H1 (cell line): ENCODE measurements around the gene PRCP. TPM values are rescaled to one million over a fixed set of nuclear protein-coding genes. Genes with fewer than 3 reads are reported as not detected.

ENCODE experiments used
- CTCF ChIA-PET: fragments of 300-600 bp; sonication (Branson Sonifier 250); formaldehyde crosslinking; loops from one replicate; lab custom pipeline; 2021; ENCODE audit not compliant: partially characterized antibody; lab: Charles Lee
- POLR2A ChIA-PET: fragments of 300-600 bp; sonication (Branson Sonifier 250); formaldehyde crosslinking; loops from one replicate; lab custom pipeline; 2021; ENCODE audit warnings: inconsistent platforms; ENCODE audit not compliant: partially characterized antibody; lab: Charles Lee
- DNase-seq, 2 experiments: peaks; one replicate each; pipeline versions ENCODE4 v3.0.0 to v3.0.0-alpha.2; 2010 to 2022; ENCODE audit warnings: low spot score in 2 of 2, low read depth in 1 of 2, mixed read lengths in 1 of 2
- FAIRE-seq: peaks from 2 replicates; lab custom pipeline; 2011; peaks lifted over from hg19 to GRCh38; lab: Jason Lieb, UNC
- H2AFZ ChIP-seq: 2 replicates; pipeline ENCODE4 v1.8.1; 2012; ENCODE audit warnings: low read length, inconsistent platforms
- H2AK5ac ChIP-seq: 2 replicates; pipeline ENCODE4 v1.6.1; 2013; ENCODE audit warnings: low read depth, low read length
- H2BK120ac ChIP-seq: replicated peaks from 2 replicates; pipeline ENCODE3; 2013; ENCODE audit warnings: low read depth, low read length, inconsistent platforms
- H2BK12ac ChIP-seq: 2 replicates; pipeline ENCODE4 v1.6.1; 2013; ENCODE audit warnings: low read depth, low read length
- H2BK15ac ChIP-seq: 2 replicates; pipeline ENCODE4 v1.6.1; 2013; ENCODE audit warnings: low read length
- H2BK20ac ChIP-seq: 2 replicates; pipeline ENCODE4 v1.6.1; 2013; ENCODE audit warnings: low read length
- H2BK5ac ChIP-seq: 2 replicates; pipeline ENCODE4 v1.6.1; 2013; ENCODE audit warnings: low read depth, low read length
- H3K14ac ChIP-seq: 2 replicates; pipeline ENCODE4 v1.6.1; 2013; ENCODE audit warnings: inconsistent platforms; ENCODE audit not compliant: insufficient read length
- H3K18ac ChIP-seq: 2 replicates; pipeline ENCODE4 v1.6.1; 2013; ENCODE audit warnings: low read length; ENCODE audit errors: extremely low read depth
- H3K23ac ChIP-seq: 2 replicates; pipeline ENCODE4 v1.6.1; 2013; ENCODE audit warnings: inconsistent platforms; ENCODE audit not compliant: insufficient read length
- H3K23me2 ChIP-seq: 2 replicates; pipeline ENCODE4 v1.6.1; 2013; ENCODE audit warnings: low read depth, low read length
- H3K27ac ChIP-seq: 2 replicates; pipeline ENCODE4 v1.6.1; 2011; ENCODE audit warnings: low read depth, low read length, inconsistent platforms
- H3K27me3 ChIP-seq, 4 experiments: replicated peaks in 1 of 4; 1 replicate in 1 of 4; 2 replicates in 3 of 4; pipeline versions ENCODE4 v1.6.1 to v1.8.1; 2011 to 2013; ENCODE audit warnings: low read length in 3 of 4, mild to moderate bottlenecking in 3 of 4, inconsistent platforms in 2 of 4, mixed read lengths in 2 of 4, moderate library complexity in 1 of 4; ENCODE audit not compliant: control insufficient read depth in 3 of 4, insufficient read depth in 3 of 4; ENCODE audit errors: extremely low read depth in 1 of 4
- H3K36me3 ChIP-seq, 4 experiments: 2 replicates each; pipeline versions ENCODE4 v1.6.1 to v1.8.1; 2011 to 2013; ENCODE audit warnings: mild to moderate bottlenecking in 4 of 4, low read length in 3 of 4, moderate library complexity in 2 of 4, control low read depth in 1 of 4, inconsistent platforms in 1 of 4; ENCODE audit not compliant: insufficient read depth in 4 of 4, control insufficient read depth in 2 of 4
- H3K4ac ChIP-seq: replicated peaks from 2 replicates; pipeline ENCODE3; 2013; ENCODE audit warnings: low read length, low read depth, mixed read lengths, inconsistent platforms; ENCODE audit not compliant: insufficient read length
- H3K4me1 ChIP-seq, 4 experiments: replicated peaks in 1 of 4; 1 replicate in 1 of 4; 2 replicates in 3 of 4; pipeline versions ENCODE4 v1.6.1 to v1.8.1; 2011 to 2013; ENCODE audit warnings: low read length in 3 of 4, inconsistent platforms in 2 of 4, mixed read lengths in 1 of 4; ENCODE audit not compliant: insufficient read depth in 4 of 4, control insufficient read depth in 3 of 4
- H3K4me2 ChIP-seq, 2 experiments: 2 replicates each; pipeline versions ENCODE4 v1.6.1 to v1.8.1; 2011 to 2013; ENCODE audit warnings: low read depth in 2 of 2, low read length in 2 of 2, control low read depth in 1 of 2, inconsistent platforms in 1 of 2, mild to moderate bottlenecking in 1 of 2; ENCODE audit not compliant: insufficient read depth in 1 of 2
- H3K4me3 ChIP-seq, 4 experiments: fragments of 200-600, 300-600 bp in 1 of 4; sonication (generic), shearing (Covaris generic), sonication (Bioruptor Twin) in 1 of 4; 2 replicates each; pipeline versions ENCODE4 v1.5.1 to v1.8.1; 2011 to 2016; ENCODE audit warnings: low read length in 4 of 4, low read depth in 3 of 4, control low read depth in 2 of 4, inconsistent platforms in 2 of 4, mild to moderate bottlenecking in 2 of 4, mixed read lengths in 1 of 4, moderate library complexity in 1 of 4; ENCODE audit not compliant: insufficient read depth in 2 of 4; ENCODE audit errors: extremely low read depth in 1 of 4
- H3K56ac ChIP-seq: replicated peaks from 2 replicates; pipeline ENCODE3; 2013; ENCODE audit warnings: low read depth, mild to moderate bottlenecking, mixed read lengths, low read length, inconsistent platforms; ENCODE audit not compliant: insufficient read length
- H3K79me1 ChIP-seq: 2 replicates; pipeline ENCODE4 v1.6.1; 2013; ENCODE audit warnings: low read depth, low read length, control low read depth
- H3K79me2 ChIP-seq, 2 experiments: 2 replicates each; pipeline versions ENCODE4 v1.6.1 to v1.8.1; 2012 to 2013; ENCODE audit warnings: low read length in 2 of 2, mild to moderate bottlenecking in 2 of 2, inconsistent platforms in 1 of 2; ENCODE audit not compliant: insufficient read depth in 2 of 2, control insufficient read depth in 1 of 2
- H3K9ac ChIP-seq, 4 experiments: replicated peaks in 1 of 4; 1 replicate in 1 of 4; 2 replicates in 3 of 4; pipeline versions ENCODE4 v1.6.1 to v1.8.1; 2011 to 2013; ENCODE audit warnings: low read depth in 3 of 4, low read length in 3 of 4, control low read depth in 2 of 4, mild to moderate bottlenecking in 2 of 4, moderate library complexity in 2 of 4, inconsistent platforms in 1 of 4; ENCODE audit errors: extremely low read depth in 1 of 4
- H3K9me3 ChIP-seq, 2 experiments: 2 replicates each; pipeline versions ENCODE4 v1.6.1 to v1.8.1; 2012 to 2013; ENCODE audit warnings: mild to moderate bottlenecking in 2 of 2, moderate library complexity in 2 of 2, control low read depth in 1 of 2, inconsistent platforms in 1 of 2, low read depth in 1 of 2, low read length in 1 of 2, mixed read lengths in 1 of 2; ENCODE audit not compliant: insufficient read depth in 2 of 2
- H4K20me1 ChIP-seq, 2 experiments: replicated peaks in 1 of 2; 2 replicates each; pipeline versions ENCODE3 to v1.8.1; 2011 to 2013; ENCODE audit warnings: inconsistent platforms in 2 of 2, low read length in 2 of 2, mild to moderate bottlenecking in 1 of 2; ENCODE audit not compliant: insufficient read depth in 2 of 2, control insufficient read depth in 1 of 2
- H4K5ac ChIP-seq: 2 replicates; pipeline ENCODE4 v1.6.1; 2013; ENCODE audit warnings: low read length, low read depth, mixed read lengths, inconsistent platforms; ENCODE audit not compliant: insufficient read length
- H4K8ac ChIP-seq: 2 replicates; pipeline ENCODE4 v1.8.0; 2013; ENCODE audit warnings: mild to moderate bottlenecking, moderate library complexity, low read length, inconsistent platforms; ENCODE audit not compliant: insufficient read depth; ENCODE audit errors: extremely low read depth
- H4K91ac ChIP-seq: replicated peaks from 2 replicates; pipeline ENCODE3; 2013; ENCODE audit warnings: low read length, mixed read lengths, inconsistent platforms; ENCODE audit not compliant: insufficient read length
- BACH1 ChIP-seq: IDR thresholded peaks from 2 replicates; pipeline ENCODE4 v1.6.1; 2012; ENCODE audit warnings: low read length, improper control_type of control experiment
- CTBP2 ChIP-seq: IDR thresholded peaks from 2 replicates; pipeline ENCODE4 v1.7.0; 2011; ENCODE audit warnings: borderline replicate concordance, mild to moderate bottlenecking, moderate library complexity, mixed read lengths, low read length; ENCODE audit not compliant: insufficient read depth, insufficient read length
- KDM1A ChIP-seq: fragments of 200-600, 300-600 bp; sonication (generic); IDR thresholded peaks from 2 replicates; pipeline ENCODE4 v1.7.1; 2016; ENCODE audit warnings: mild to moderate bottlenecking, low read length, borderline replicate concordance
- MAFK ChIP-seq: IDR thresholded peaks from 2 replicates; pipeline ENCODE4 v1.6.1; 2012; ENCODE audit warnings: low read depth, mild to moderate bottlenecking, improper control_type of control experiment, low read length
- MAX ChIP-seq: IDR thresholded peaks from 2 replicates; pipeline ENCODE4 v1.6.1; 2012; ENCODE audit warnings: inconsistent platforms
- PHF8 ChIP-seq: fragments of 200-600 bp; sonication (generic); conservative IDR thresholded peaks from 2 replicates; pipeline ENCODE4 v1.7.1; 2012; ENCODE audit warnings: low read depth, mild to moderate bottlenecking, inconsistent platforms, low read length, moderate library complexity
- SIRT6 ChIP-seq: IDR thresholded peaks from one replicate; pipeline ENCODE4 v1.7.1; 2012; ENCODE audit warnings: low read length, inconsistent platforms
- SRF ChIP-seq: IDR thresholded peaks from 2 replicates; pipeline ENCODE4 v1.6.1; 2011; ENCODE audit warnings: mild to moderate bottlenecking, low read depth, low read length, moderate library complexity
- YY1 ChIP-seq: IDR thresholded peaks from 2 replicates; pipeline ENCODE4 v1.6.1; 2011; ENCODE audit warnings: low read depth, mild to moderate bottlenecking, low read length
- WGBS, 2 experiments: shearing (Covaris generic) in 1 of 2; methylation state at CpG; one replicate each; pipeline versions ENCODE4 v1.1.6 to v1.1.7; 2013 to 2015; ENCODE audit warnings: low lambda C conversion rate in 2 of 2, mixed read lengths in 2 of 2, inconsistent platforms in 1 of 2, low coverage in 1 of 2, missing lambda C conversion rate in 1 of 2; ENCODE audit not compliant: insufficient replicate concordance in 2 of 2, insufficient coverage in 1 of 2, insufficient read length in 1 of 2; ENCODE audit errors: extremely low coverage in 1 of 2, missing lambda C conversion rate in 1 of 2; 5-methylcytosine and 5-hydroxymethylcytosine counted together
- polyA plus RNA-seq, 7 experiments: library from polyadenylated mRNA; depleted of rRNA in 3 of 7; stranded (reverse) in 5 of 7; unstranded in 2 of 7; fragments of >200 nt in 5 of 7; fragments of 200-250 nt in 2 of 7; gene quantifications; 1 replicate in 5 of 7; 2 replicates in 1 of 7; 4 replicates in 1 of 7; pipeline versions ENCODE4 v1.2.1 to v1.2.3, GENCODE V29; 2011 to 2013; ENCODE audit warnings: missing spikeins in 2 of 7, mixed read lengths in 2 of 7
- total RNA-seq: library from RNA; stranded (reverse); fragmentation: NEBNext Ultra II Directional; extraction: Animal tissue kit (Norgen Biotek cat#: 25700); gene quantifications from 2 replicates; pipeline ENCODE4 v1.2.1, GENCODE V29; 2021

The PRCP gene
- total and polyA plus RNA-seq, 2 of the 8 experiments (the other 6 are each of a cell fraction or from before 2014, with no cell fraction given) = 63.8 to 84.4 TPM

GRCh38 chr11:82807646-82808045 lies 92.6 kb downstream of the PRCP start:
- H3K27ac ChIP-seq = no peak overlapping the region
- H3K4me1 ChIP-seq = no peaks in the 10 kb centered on the region
- H3K4ac ChIP-seq = no peak overlapping the region
- no peak overlapping the region for H3K14ac ChIP-seq
- no peak overlapping the region for H2AK5ac ChIP-seq
- 87% methylated on average over 3 of the region's 3 CpGs; no CpG with 5 or more reads in 1 of the 2 experiments for WGBS, 2 experiments
- H3K27me3 ChIP-seq = no peaks in the 10 kb centered on the region
- no peak overlapping the region for H4K5ac ChIP-seq
- FAIRE-seq (no peak), DNase-seq (no peak)
- H3K36me3 ChIP-seq = no peaks in the 10 kb centered on the region
- H3K79me2 ChIP-seq = no peaks in the 10 kb centered on the region
- ChIA-PET CTCF (interaction anchor here (2.9 kb wide), 1 partner anchor 12 kb away, joined by 13 read pairs; no protein-coding TSS in a partner anchor), POLR2A (no interaction called here)
- H2BK120ac ChIP-seq = no peak overlapping the region
- H2BK20ac ChIP-seq = no peak overlapping the region
- H2BK5ac ChIP-seq = no peak overlapping the region
- no peak overlapping the region for H4K91ac ChIP-seq
- H3K79me1 ChIP-seq = no peaks in the 10 kb centered on the region
- H4K20me1 ChIP-seq = no peaks in the 10 kb centered on the region
- H2AFZ ChIP-seq = no peak overlapping the region
- H4K8ac ChIP-seq = no peak overlapping the region
- H3K18ac ChIP-seq = no peak overlapping the region
- no peak overlapping the region for H3K9ac ChIP-seq
- H3K4me3 ChIP-seq = no peak overlapping the region
- H3K23ac ChIP-seq = no peak overlapping the region
- no peak overlapping the region for H2BK15ac ChIP-seq
- no peaks in the 10 kb centered on the region for H3K9me3 ChIP-seq
- H3K56ac ChIP-seq = no peak overlapping the region
- no peak overlapping the region for H3K4me2 ChIP-seq
- no peak for TF ChIP-seq MAX
- TF ChIP-seq KDM1A = no peak
- TF ChIP-seq SRF = no peak
- TF ChIP-seq CTBP2 = no peak
- TF ChIP-seq SIRT6 = no peak
- TF ChIP-seq PHF8 = no peak
- TF ChIP-seq MAFK = no peak
- TF ChIP-seq BACH1 = no peak
- no peak for TF ChIP-seq YY1
- no peak overlapping the region for H2BK12ac ChIP-seq
- H3K23me2 ChIP-seq = no peaks in the 10 kb centered on the region
